Endothelial cell of umbilical vein (primary cell): ENCODE results near the gene MGAT4A. TPM values are rescaled to one million over a fixed set of nuclear protein-coding genes. Genes with fewer than 3 reads are reported as not detected.

Experiments used
- BruUV-seq: library from RNA; stranded (reverse); fragments of 400-500 nt; replicated peaks from 2 replicates; lab custom pipeline; 2021; lab: Mats Ljungman, UMichigan
- CTCF ChIA-PET: fragments of 300-600, 350-600 bp; sonication (Branson Sonifier 250); formaldehyde crosslinking; loops from one replicate; lab custom pipeline; 2021; ENCODE audit warnings: antibody characterized with exemption, inconsistent platforms; lab: Charles Lee
- POLR2A ChIA-PET: fragments of 300-600, 350-600 bp; sonication (Branson Sonifier 250); formaldehyde crosslinking; loops from one replicate; lab custom pipeline; 2021; ENCODE audit warnings: antibody characterized with exemption, inconsistent platforms; lab: Charles Lee
- DNase-seq: peaks from one replicate; pipeline ENCODE4 v3.0.0-alpha.2; 2011; ENCODE audit warnings: low read depth, low spot score
- FAIRE-seq: peaks from 2 replicates; lab custom pipeline; 2011; peaks lifted over from hg19 to GRCh38; lab: Jason Lieb, UNC
- H2AFZ ChIP-seq: 2 replicates; pipeline ENCODE4 v1.6.0; 2012; ENCODE audit warnings: low read depth, low read length, control low read depth, inconsistent platforms
- H3K27ac ChIP-seq: 2 replicates; pipeline ENCODE4 v1.5.1; 2011; ENCODE audit warnings: low read depth, mild to moderate bottlenecking, control low read depth, low read length, moderate library complexity; ENCODE audit not compliant: insufficient read depth
- H3K27me3 ChIP-seq, 2 experiments: 2 replicates each; pipeline versions ENCODE4 v1.6.0 to v1.6.1; 2011; ENCODE audit warnings: low read length in 2 of 2, mixed read lengths in 1 of 2; ENCODE audit not compliant: control insufficient read depth in 2 of 2, insufficient read depth in 2 of 2
- H3K36me3 ChIP-seq, 2 experiments: 2 replicates in 1 of 2; 3 replicates in 1 of 2; pipeline ENCODE4 v1.5.1; 2011; ENCODE audit warnings: low read length in 2 of 2, mild to moderate bottlenecking in 1 of 2, moderate library complexity in 1 of 2; ENCODE audit not compliant: control insufficient read depth in 2 of 2, insufficient read depth in 2 of 2; ENCODE audit errors: extremely low read depth in 1 of 2
- H3K4me1 ChIP-seq: 3 replicates; pipeline ENCODE4 v1.5.1; 2011; ENCODE audit warnings: mild to moderate bottlenecking, low read length; ENCODE audit not compliant: control insufficient read depth, insufficient read depth; ENCODE audit errors: extremely low read depth
- H3K4me2 ChIP-seq: 2 replicates; pipeline ENCODE4 v1.6.1; 2011; ENCODE audit warnings: low read length, control low read depth, mixed read lengths; ENCODE audit not compliant: insufficient read depth
- H3K4me3 ChIP-seq, 3 experiments: fragments of 200-600 bp in 1 of 3; sonication (generic), shearing (Covaris generic) in 1 of 3; replicated peaks in 1 of 3; 2 replicates each; pipeline ENCODE4 v1.5.1; 2011 to 2016; ENCODE audit warnings: control low read depth in 3 of 3, low read length in 3 of 3, mild to moderate bottlenecking in 2 of 3, inconsistent platforms in 1 of 3, low read depth in 1 of 3, moderate library complexity in 1 of 3; ENCODE audit not compliant: insufficient read depth in 1 of 3
- H3K79me2 ChIP-seq: 2 replicates; pipeline ENCODE4 v1.6.0; 2012; ENCODE audit warnings: low read length, inconsistent platforms; ENCODE audit not compliant: control insufficient read depth, insufficient read depth
- H3K9ac ChIP-seq: replicated peaks from 2 replicates; pipeline ENCODE3; 2011; ENCODE audit warnings: low read length, control low read depth; ENCODE audit not compliant: insufficient read depth; ENCODE audit errors: extremely low read depth
- H3K9me1 ChIP-seq: replicated peaks from 3 replicates; pipeline ENCODE4 v1.6.0; 2011; ENCODE audit warnings: mild to moderate bottlenecking, low read length; ENCODE audit not compliant: control insufficient read depth, insufficient read depth; ENCODE audit errors: extremely low read depth
- H3K9me3 ChIP-seq: replicated peaks from 2 replicates; pipeline ENCODE4 v1.5.1; 2012; ENCODE audit warnings: low read length, inconsistent platforms; ENCODE audit not compliant: control insufficient read depth, insufficient read depth
- H4K20me1 ChIP-seq: replicated peaks from 2 replicates; pipeline ENCODE3; 2011; ENCODE audit warnings: mild to moderate bottlenecking, low read length; ENCODE audit not compliant: control insufficient read depth, insufficient read depth; ENCODE audit errors: extremely low read depth
- CTCF ChIP-seq, 2 donors: IDR thresholded peaks; 1 replicate in 1 of 2; 2 replicates in 1 of 2; pipeline ENCODE4 v1.5.1; 2011; ENCODE audit warnings: low read length in 2 of 2, mild to moderate bottlenecking in 2 of 2, moderate library complexity in 2 of 2, control low read depth in 1 of 2, inconsistent platforms in 1 of 2, low read depth in 1 of 2; ENCODE audit not compliant: insufficient read depth in 1 of 2; ENCODE audit errors: extremely low read depth in 1 of 2
- EZH2 ChIP-seq: IDR thresholded peaks from 2 replicates; pipeline ENCODE4 v1.6.1; 2012; ENCODE audit warnings: borderline replicate concordance, low read depth, mild to moderate bottlenecking, moderate library complexity, low read length, inconsistent platforms; ENCODE audit not compliant: severe bottlenecking
- FOS ChIP-seq: IDR thresholded peaks from 2 replicates; pipeline ENCODE4 v1.6.1; 2011; ENCODE audit warnings: mild to moderate bottlenecking, low read length, moderate library complexity, borderline replicate concordance; ENCODE audit not compliant: insufficient read depth
- GATA2 ChIP-seq: IDR thresholded peaks from 2 replicates; pipeline ENCODE4 v1.7.0; 2011; ENCODE audit warnings: low read depth, mild to moderate bottlenecking, moderate library complexity, mixed read lengths, low read length; ENCODE audit not compliant: insufficient read length, insufficient read depth
- JUN ChIP-seq: IDR thresholded peaks from 2 replicates; pipeline ENCODE4 v1.6.1; 2011; ENCODE audit warnings: borderline replicate concordance, low read depth; ENCODE audit not compliant: insufficient read length, insufficient read depth
- MYC ChIP-seq: IDR thresholded peaks from one replicate; pipeline ENCODE4 v1.6.1; 2011; ENCODE audit warnings: mild to moderate bottlenecking, low read depth, low read length
- POLR2A ChIP-seq: IDR thresholded peaks from 2 replicates; pipeline ENCODE4 v1.6.1; 2012; ENCODE audit warnings: low read depth, mild to moderate bottlenecking, control low read depth, low read length
- POLR2AphosphoS5 ChIP-seq: IDR thresholded peaks from 2 replicates; pipeline ENCODE4 v1.6.1; 2012; ENCODE audit warnings: low read depth, mild to moderate bottlenecking, control low read depth, low read length, moderate library complexity; ENCODE audit not compliant: insufficient read depth
- dilution Hi-C: fragments of 300-500 bp; cut with MboI; formaldehyde crosslinking; loops from one replicate; pipeline ENCODE4 v1.15.0; 2019; ENCODE audit warnings: low sequenced_read_pairs; ENCODE audit not compliant: extremely low pct_ligation_motif_present
- intact Hi-C: fragments of 100-400 bp; cut with micrococcal nuclease; formaldehyde crosslinking; loops from one replicate; pipeline ENCODE4 v1.10.0; 2022
- polyA plus RNA-seq, 4 experiments: library from polyadenylated mRNA; depleted of rRNA in 3 of 4; stranded (reverse) in 3 of 4; unstranded in 1 of 4; fragments of >200 nt; gene quantifications; 2 replicates each; pipeline versions ENCODE4 v1.2.1 to v1.2.3, GENCODE V29; 2011 to 2012; ENCODE audit warnings: missing spikeins in 1 of 4
- total RNA-seq: library from RNA; stranded (reverse); gene quantifications from 2 replicates; pipeline ENCODE4 v1.2.3, GENCODE V29; 2021
- TF ChIP-seq, protein P1 (sequence below): IDR thresholded peaks from 2 replicates; pipeline ENCODE4 v1.6.1; 2011; ENCODE audit not compliant: insufficient read depth, insufficient read length

The MGAT4A gene
- total and polyA plus RNA-seq, 2 donors (not counting 3 experiments of a cell fraction or from before 2014, with no cell fraction given) = 9.2 to 42.2 TPM

DNA sequence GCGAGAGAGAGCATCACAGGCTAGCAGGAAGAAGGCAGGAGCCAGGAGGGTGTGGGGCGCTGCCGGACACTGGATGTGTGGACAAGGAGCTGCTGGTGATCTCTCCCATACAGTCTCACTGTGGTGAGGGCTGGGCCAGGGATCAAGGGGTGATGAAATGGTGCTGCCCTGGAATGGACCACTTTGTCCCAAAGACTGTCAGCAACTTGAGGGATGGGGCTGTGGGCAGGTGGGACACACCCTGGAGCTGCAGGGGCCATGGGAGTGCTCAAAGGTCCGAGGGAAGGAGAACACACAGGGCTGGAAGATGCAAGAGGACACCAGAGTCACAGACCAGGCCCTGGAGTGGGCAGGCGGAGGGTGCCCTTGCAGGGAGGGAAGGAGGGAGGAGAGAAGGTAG lies 160.6 kb downstream of the MGAT4A start:
- no peaks in the 10 kb centered on the region for H4K20me1 ChIP-seq
- no peaks in the 10 kb centered on the region for H3K9me1 ChIP-seq
- no peaks in the 10 kb centered on the region for H3K79me2 ChIP-seq
- peaks cover 4 to 30% of the 10 kb centered on the region in 2 experiments for H3K36me3 ChIP-seq
- H3K4me2 ChIP-seq = no peak overlapping the region
- intact Hi-C loops (no loop called here), dilution Hi-C loops (no loop called here)
- no peaks in the 10 kb centered on the region for H3K4me1 ChIP-seq
- FAIRE-seq (no peak), DNase-seq (no peak)
- CTCF ChIA-PET = interaction anchor here (1.2 to 3.3 kb wide), 4 partner anchors 11 to 267 kb away, joined by 4 to 17 read pairs (median 9); no protein-coding TSS in a partner anchor
- H3K9me3 ChIP-seq = no peaks in the 10 kb centered on the region
- no peak overlapping the region for H3K27ac ChIP-seq
- H2AFZ ChIP-seq = no peak overlapping the region
- no TSS peak for BruUV-seq
- H3K4me3 ChIP-seq = no peak overlapping the region
- H3K27me3 ChIP-seq = no peaks in the 10 kb centered on the region
- TF ChIP-seq EZH2 (no peak), MYC (no peak), CTCF (IDR thresholded peaks at IDR 0.05; ENCODE audit: extremely low read depth in 1 of 2, insufficient read depth in 1 of 2, low read depth in 1 of 2, low read length in 2 of 2) (no peak), GATA2 (no peak), FOS (no peak)
- POLR2A ChIA-PET = no interaction called here
- no peak overlapping the region for H3K9ac ChIP-seq

DNA sequence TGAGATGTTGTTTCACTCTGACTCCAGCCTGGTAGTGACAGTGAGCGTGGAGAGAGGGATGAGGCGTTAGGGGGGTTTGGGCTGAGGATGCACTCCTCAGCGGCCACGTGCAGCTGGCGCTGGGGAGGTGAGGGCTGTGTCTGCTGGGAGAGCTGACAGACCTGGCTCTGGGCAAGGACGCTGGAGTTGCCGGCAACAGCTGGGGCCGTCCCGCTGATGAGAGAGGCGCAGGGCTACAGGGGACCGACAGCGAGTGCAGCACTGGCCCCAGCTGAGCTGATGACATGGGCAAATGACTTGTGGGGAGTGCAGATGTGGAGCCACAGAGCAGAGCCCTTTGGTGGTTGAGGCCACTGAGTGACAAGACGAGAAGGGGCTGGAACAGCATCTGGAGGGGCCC lies 161.0 kb downstream of the MGAT4A start:
- intact Hi-C loops (loop anchor here (1.0 to 2.0 kb wide), 5 partner anchors 31 to 496 kb away; no protein-coding TSS in a partner anchor), dilution Hi-C loops (no loop called here)
- Histone ChIP-seq H3K4me3 (no peak overlapping the region), H3K4me1 (no peaks in the 10 kb centered on the region), H4K20me1 (no peaks in the 10 kb centered on the region), H2AFZ (no peak overlapping the region), H3K9me3 (no peaks in the 10 kb centered on the region), H3K27ac (no peak overlapping the region), H3K4me2 (no peak overlapping the region), H3K9me1 (no peaks in the 10 kb centered on the region), H3K27me3 (no peaks in the 10 kb centered on the region), H3K9ac (no peak overlapping the region), H3K79me2 (no peaks in the 10 kb centered on the region), H3K36me3 (peaks cover 4 to 30% of the 10 kb centered on the region in 2 experiments)
- no peak for DNase-seq
- FAIRE-seq = no peak
- no TSS peak for BruUV-seq
- ChIA-PET POLR2A (no interaction called here), CTCF (interaction anchor here (1.2 to 3.3 kb wide), 4 partner anchors 10 to 267 kb away, joined by 4 to 17 read pairs (median 9); no protein-coding TSS in a partner anchor)
- TF ChIP-seq POLR2AphosphoS5 (no peak), JUN (no peak), FOS (no peak), GATA2 (no peak), EZH2 (no peak), POLR2A (no peak), MYC (no peak), CTCF (IDR thresholded peaks at IDR 0.05; ENCODE audit: extremely low read depth in 1 of 2, insufficient read depth in 1 of 2, low read depth in 1 of 2, low read length in 2 of 2) (no peak)
- TF ChIP-seq, protein P1, sequence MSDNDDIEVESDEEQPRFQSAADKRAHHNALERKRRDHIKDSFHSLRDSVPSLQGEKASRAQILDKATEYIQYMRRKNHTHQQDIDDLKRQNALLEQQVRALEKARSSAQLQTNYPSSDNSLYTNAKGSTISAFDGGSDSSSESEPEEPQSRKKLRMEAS = no peak
